SK-N-SH (cell line): Measurements from ENCODE around the gene TEPSIN. TPM values are rescaled to one million over a fixed set of nuclear protein-coding genes. Genes with fewer than 3 reads are reported as not detected.

Source experiments
- CTCF ChIA-PET: fragments of 300-600, 350-600 bp; formaldehyde crosslinking; extraction: SDS; loops from one replicate; lab custom pipeline; 2021; lab: Yijun Ruan, JAX
- POLR2A ChIA-PET: fragments of 350-600 bp; sonication (Branson Sonifier 250); formaldehyde crosslinking; extraction: SDS; loops from one replicate; lab custom pipeline; 2020; ENCODE audit warnings: antibody characterized with exemption, inconsistent platforms; lab: Yijun Ruan, JAX
- DNase-seq: peaks from one replicate; pipeline ENCODE4 v3.0.0; 2012
- H2AFZ ChIP-seq: fragments of 200-600 bp; sonication (generic); 2 replicates; pipeline ENCODE4 v1.8.1; 2016; ENCODE audit warnings: antibody characterized with exemption, mild to moderate bottlenecking, low read depth
- H3F3A ChIP-seq: fragments of 200-600 bp; sonication (generic); replicated peaks from 2 replicates; pipeline ENCODE3; 2016; ENCODE audit warnings: antibody characterized with exemption, mild to moderate bottlenecking; ENCODE audit not compliant: insufficient read depth
- H3K27ac ChIP-seq, 2 experiments: fragments of 200-500 bp in 1 of 2; fragments of 200-600 bp in 1 of 2; sonication (Bioruptor generic) in 1 of 2; sonication (generic), shearing (Covaris generic) in 1 of 2; 2 replicates each; pipeline versions ENCODE4 v1.5.1 to v1.6.1; 2014 to 2016; ENCODE audit warnings: low read depth in 2 of 2, inconsistent platforms in 1 of 2, low read length in 1 of 2, mild to moderate bottlenecking in 1 of 2, mixed read lengths in 1 of 2
- H3K27me3 ChIP-seq: fragments of 200-600 bp; sonication (generic), shearing (Covaris generic); 2 replicates; pipeline ENCODE4 v1.6.1; 2016; ENCODE audit warnings: mixed run types; ENCODE audit not compliant: insufficient read depth
- H3K36me3 ChIP-seq, 2 experiments: fragments of 200-500 bp in 1 of 2; fragments of 200-600 bp in 1 of 2; sonication (Bioruptor generic) in 1 of 2; sonication (generic) in 1 of 2; replicated peaks in 1 of 2; 2 replicates each; pipeline versions ENCODE3 to v1.5.1; 2014 to 2016; ENCODE audit warnings: low read length in 1 of 2, mild to moderate bottlenecking in 1 of 2; ENCODE audit not compliant: insufficient read depth in 2 of 2, control insufficient read depth in 1 of 2
- H3K4me1 ChIP-seq, 2 experiments: fragments of 200-500 bp in 1 of 2; fragments of 200-600 bp in 1 of 2; sonication (Bioruptor generic) in 1 of 2; sonication (generic), shearing (Covaris generic) in 1 of 2; 2 replicates each; pipeline versions ENCODE4 v1.5.1 to v1.6.1; 2014 to 2016; ENCODE audit warnings: low read depth in 1 of 2, low read length in 1 of 2, mixed run types in 1 of 2; ENCODE audit not compliant: insufficient read depth in 2 of 2, control insufficient read depth in 1 of 2
- H3K4me2 ChIP-seq: fragments of 200-600 bp; sonication (generic), shearing (Covaris generic); 2 replicates; pipeline ENCODE4 v1.6.1; 2017; ENCODE audit warnings: mixed run types
- H3K4me3 ChIP-seq, 2 experiments: fragments of 200-500 bp in 1 of 2; fragments of 200-600 bp in 1 of 2; sonication (Bioruptor generic) in 1 of 2; sonication (generic), shearing (Covaris generic) in 1 of 2; 2 replicates each; pipeline versions ENCODE4 v1.5.1 to v1.8.1; 2014 to 2016; ENCODE audit warnings: low read depth in 2 of 2, inconsistent platforms in 1 of 2, low read length in 1 of 2, mild to moderate bottlenecking in 1 of 2, mixed read lengths in 1 of 2, moderate library complexity in 1 of 2
- H3K79me2 ChIP-seq: fragments of 200-600 bp; sonication (generic); 2 replicates; pipeline ENCODE4 v1.8.1; 2017; ENCODE audit warnings: mild to moderate bottlenecking; ENCODE audit not compliant: insufficient read depth
- H3K9ac ChIP-seq: fragments of 200-600 bp; sonication (generic); 2 replicates; pipeline ENCODE4 v1.6.1; 2017; ENCODE audit warnings: mixed run types
- H3K9me2 ChIP-seq: fragments of 200-600 bp; sonication (generic); 2 replicates; pipeline ENCODE4 v1.6.1; 2017; ENCODE audit warnings: mixed run types
- H3K9me3 ChIP-seq: fragments of 200-600 bp; sonication (generic); 2 replicates; pipeline ENCODE4 v1.6.1; 2017; ENCODE audit warnings: mixed run types, mild to moderate bottlenecking, moderate library complexity
- H4K20me1 ChIP-seq: fragments of 200-600 bp; sonication (generic); 2 replicates; pipeline ENCODE4 v1.6.1; 2017; ENCODE audit warnings: mild to moderate bottlenecking, mixed run types; ENCODE audit not compliant: insufficient read depth
- CTCF ChIP-seq: fragments of 200-600 bp; sonication (generic); IDR thresholded peaks from 2 replicates; pipeline ENCODE4 v1.6.1; 2017; ENCODE audit warnings: antibody characterized with exemption, mild to moderate bottlenecking, moderate library complexity
- ELF1 ChIP-seq: IDR thresholded peaks from 2 replicates; pipeline ENCODE4 v1.4.0; 2012
- EP300 ChIP-seq, 2 experiments: IDR thresholded peaks; 2 replicates each; pipeline versions ENCODE4 v1.4.0 to v1.6.1; 2012; ENCODE audit warnings: borderline replicate concordance in 1 of 2, low read depth in 1 of 2, low read length in 1 of 2
- GABPA ChIP-seq: IDR thresholded peaks from 2 replicates; pipeline ENCODE4 v1.4.0; 2012; ENCODE audit warnings: low read depth, mild to moderate bottlenecking
- GATA2 ChIP-seq: sonication (generic); formaldehyde crosslinking; IDR thresholded peaks from 2 replicates; pipeline ENCODE4 v1.5.0; 2020; ENCODE audit warnings: mild to moderate bottlenecking, missing genetic modification reagents
- IRF3 ChIP-seq: fragments of 150-350 bp; IDR thresholded peaks from 2 replicates; pipeline ENCODE4 v1.6.1; 2016; ENCODE audit warnings: mild to moderate bottlenecking, low read depth, low read length
- MAX ChIP-seq: IDR thresholded peaks from 2 replicates; pipeline ENCODE4 v1.4.0; 2012; ENCODE audit warnings: low read depth
- MXI1 ChIP-seq: IDR thresholded peaks from 2 replicates; pipeline ENCODE4 v1.6.1; 2012; ENCODE audit warnings: mild to moderate bottlenecking, low read depth, low read length, improper control_type of control experiment
- NRF1 ChIP-seq: IDR thresholded peaks from 2 replicates; pipeline ENCODE4 v1.6.1; 2012; ENCODE audit warnings: low read depth, mild to moderate bottlenecking, low read length
- POLR2AphosphoS5 ChIP-seq: IDR thresholded peaks from 2 replicates; pipeline ENCODE4 v1.6.1; 2012; ENCODE audit warnings: low read depth, low read length
- RAD21 ChIP-seq: IDR thresholded peaks from 2 replicates; pipeline ENCODE4 v1.6.1; 2012; ENCODE audit warnings: mild to moderate bottlenecking, low read length
- RXRA ChIP-seq: IDR thresholded peaks from 2 replicates; pipeline ENCODE4 v1.4.0; 2012; ENCODE audit warnings: low read depth, mild to moderate bottlenecking, borderline replicate concordance
- SMC3 ChIP-seq: IDR thresholded peaks from 2 replicates; pipeline ENCODE4 v1.6.1; 2012; ENCODE audit warnings: low read depth, low read length, improper control_type of control experiment
- TAF1 ChIP-seq: IDR thresholded peaks from 2 replicates; pipeline ENCODE4 v1.6.1; 2012; ENCODE audit warnings: low read depth, mild to moderate bottlenecking, low read length, moderate library complexity, borderline replicate concordance
- TCF12 ChIP-seq: IDR thresholded peaks from 2 replicates; pipeline ENCODE4 v1.4.0; 2012
- YY1 ChIP-seq: IDR thresholded peaks from 2 replicates; pipeline ENCODE4 v1.4.0; 2012; ENCODE audit warnings: low read depth, mild to moderate bottlenecking
- ZBTB33 ChIP-seq: IDR thresholded peaks from 2 replicates; pipeline ENCODE4 v1.4.0; 2012; ENCODE audit warnings: low read depth, borderline replicate concordance
- WGBS: methylation state at CpG from one replicate; pipeline ENCODE4 v1.1.6; 2017; ENCODE audit warnings: low lambda C conversion rate; 5-methylcytosine and 5-hydroxymethylcytosine counted together
- polyA plus RNA-seq, 3 experiments: library from polyadenylated mRNA; depleted of rRNA; stranded (reverse); fragments of >200 nt; gene quantifications; 2 replicates each; pipeline ENCODE4 v1.2.3, GENCODE V29; 2012

TEPSIN gene
- polyA plus RNA-seq, 1 of the 3 experiments (the other 2 are of a cell fraction): 35.3 TPM

GRCh38 chr17:81179861-81180260 is 59.0 kb downstream of the TEPSIN start:
- 73% methylated on average over 5 of the region's 12 CpGs for WGBS
- ChIA-PET CTCF (interaction anchor here (0.8 to 3.6 kb wide), 8 partner anchors 9 to 156 kb away, joined by 3 to 18 read pairs (median 4); no protein-coding TSS in a partner anchor), POLR2A (interaction anchor here (1.5 kb wide), 1 partner anchor 12 kb away, joined by 5 read pairs; no protein-coding TSS in a partner anchor)
- Histone ChIP-seq H3K4me3 (no peak overlapping the region), H3K9me2 (no peaks in the 10 kb centered on the region), H4K20me1 (no peaks in the 10 kb centered on the region), H3K4me2 (no peak overlapping the region), H3K36me3 (no peaks in the 10 kb centered on the region), H3K27ac (no peak overlapping the region), H3K9ac (no peak overlapping the region), H2AFZ (no peak overlapping the region), H3K79me2 (no peaks in the 10 kb centered on the region), H3K27me3 (no peaks in the 10 kb centered on the region), H3K9me3 (0 out of 2 replicates have a peak, but pooled peaks cover 7% of the 10 kb centered on the region), H3F3A (no peaks in the 10 kb centered on the region), H3K4me1 (peaks cover 0 to 7% of the 10 kb centered on the region in 2 experiments; a peak in 1 of 4 replicates)
- DNase-seq: no peak
- TF ChIP-seq MAX (no peak), ZBTB33 (no peak), YY1 (no peak), CTCF (no peak), EP300 (IDR thresholded peaks at IDR 0.05; ENCODE audit: borderline replicate concordance in 1 of 2, low read depth in 1 of 2, low read length in 1 of 2) (no peak), RAD21 (no peak), POLR2AphosphoS5 (no peak), TAF1 (no peak), GATA2 (CRISPR knock-in tag) (no peak), MXI1 (no peak), NRF1 (no peak), SMC3 (no peak), TCF12 (no peak), RXRA (no peak), GABPA (no peak), ELF1 (no peak), IRF3 (no peak)
